OCI-LY1 (cell line): ENCODE measurements around the gene C1QB.

Source experiments
- H2AFZ ChIP-seq: fragments of 200-600 bp; sonication (generic), shearing (Covaris generic); 2 replicates; pipeline ENCODE4 v1.6.0; 2014; ENCODE audit warnings: antibody characterized with exemption, mild to moderate bottlenecking, low read length
- H3F3A ChIP-seq: fragments of 200-600 bp; sonication (generic), shearing (Covaris generic); 2 replicates; pipeline ENCODE4 v1.6.0; 2014; ENCODE audit warnings: mild to moderate bottlenecking, antibody characterized with exemption, low read length, moderate library complexity; ENCODE audit not compliant: insufficient read depth
- H3K27ac ChIP-seq: fragments of 200-600 bp; sonication (generic); 2 replicates; pipeline ENCODE4 v1.5.1; 2014; ENCODE audit warnings: low read length, mixed run types, mild to moderate bottlenecking, low read depth; ENCODE audit not compliant: poor library complexity, severe bottlenecking
- H3K27me3 ChIP-seq: fragments of 200-600 bp; sonication (generic); 2 replicates; pipeline ENCODE4 v1.6.0; 2014; ENCODE audit warnings: antibody characterized with exemption, mild to moderate bottlenecking, low read length, moderate library complexity; ENCODE audit not compliant: insufficient read depth
- H3K36me3 ChIP-seq: fragments of 200-600 bp; sonication (generic); 2 replicates; pipeline ENCODE4 v1.6.1; 2014; ENCODE audit warnings: mild to moderate bottlenecking, antibody characterized with exemption, low read length, moderate library complexity, mixed read lengths; ENCODE audit not compliant: insufficient read depth
- H3K4me1 ChIP-seq: fragments of 200-600 bp; sonication (generic); 2 replicates; pipeline ENCODE4 v1.5.1; 2014; ENCODE audit warnings: mild to moderate bottlenecking, low read length, moderate library complexity; ENCODE audit not compliant: insufficient read depth, severe bottlenecking
- H3K4me2 ChIP-seq: fragments of 200-600 bp; sonication (generic), shearing (Covaris generic); 2 replicates; pipeline ENCODE4 v1.6.1; 2014; ENCODE audit warnings: low read length
- H3K4me3 ChIP-seq: fragments of 200-600 bp; sonication (generic); 2 replicates; pipeline ENCODE4 v1.5.1; 2014; ENCODE audit warnings: low read length, low read depth, mild to moderate bottlenecking, mixed read lengths; ENCODE audit not compliant: poor library complexity, severe bottlenecking
- H3K79me2 ChIP-seq: fragments of 200-600 bp; shearing (Covaris generic); 2 replicates; pipeline ENCODE4 v1.6.1; 2016; ENCODE audit warnings: mixed run types, low read length, mixed read lengths; ENCODE audit not compliant: insufficient read depth
- H3K9ac ChIP-seq: fragments of 200-600 bp; sonication (generic), shearing (Covaris generic); 2 replicates; pipeline ENCODE4 v1.6.1; 2014; ENCODE audit warnings: mild to moderate bottlenecking, low read length, mixed read lengths
- H3K9me2 ChIP-seq: fragments of 200-600 bp; sonication (generic), shearing (Covaris generic); 2 replicates; pipeline ENCODE4 v1.6.1; 2014; ENCODE audit warnings: low read depth, mild to moderate bottlenecking, low read length, mixed read lengths
- H3K9me3 ChIP-seq: fragments of 200-600 bp; shearing (Covaris generic); 2 replicates; pipeline ENCODE4 v1.6.1; 2014; ENCODE audit warnings: low read length, mixed read lengths
- H4K20me1 ChIP-seq: fragments of 200-600 bp; sonication (generic), shearing (Covaris generic); 2 replicates; pipeline ENCODE4 v1.6.0; 2016; ENCODE audit warnings: mild to moderate bottlenecking, low read length; ENCODE audit not compliant: insufficient read depth
- CTCF ChIP-seq: fragments of 200-600 bp; sonication (generic), shearing (Covaris generic); IDR thresholded peaks from 2 replicates; pipeline ENCODE4 v1.5.1; 2017; ENCODE audit warnings: mild to moderate bottlenecking, antibody characterized with exemption, low read length, moderate library complexity, mixed read lengths
- EZH2 ChIP-seq: fragments of 200-600 bp; sonication (generic), shearing (Covaris generic); IDR thresholded peaks from 2 replicates; pipeline ENCODE4 v1.8.0; 2017; ENCODE audit warnings: borderline replicate concordance, mixed run types, mild to moderate bottlenecking, antibody characterized with exemption, low read length, moderate library complexity, mixed read lengths

Gene C1QB

GRCh38 chr1:22709891-22710700 lies 57.1 kb downstream of the C1QB start:
- Histone ChIP-seq H3K9me2 (no peaks in the 10 kb centered on the region), H3K27me3 (no peaks in the 10 kb centered on the region), H4K20me1 (no peaks in the 10 kb centered on the region), H3K4me3 (no peak overlapping the region), H3K79me2 (no peaks in the 10 kb centered on the region), H3K4me1 (no peaks in the 10 kb centered on the region), H3F3A (no peaks in the 10 kb centered on the region), H3K36me3 (no peaks in the 10 kb centered on the region), H3K4me2 (no peak overlapping the region), H3K9me3 (no peaks in the 10 kb centered on the region), H2AFZ (no peak overlapping the region), H3K9ac (no peak overlapping the region), H3K27ac (no peak overlapping the region)
- TF ChIP-seq CTCF (no peak), EZH2 (no peak)

GRCh38 chr1:22710701-22711049 lies 57.6 kb downstream of the C1QB start, which contains the start of gene EPHB2:
Gene EPHB2, plus strand, starts transcription at chr1:22710839. Its CDS starts 144 bp downstream, at chr1:22710983.
- no peak within 1 kb of the TSS for H2AFZ ChIP-seq
- H3K9me2 ChIP-seq = no peaks in the 10 kb centered on the region
- no peaks in the 10 kb centered on the region for H3K9me3 ChIP-seq
- H4K20me1 ChIP-seq = no peaks in the 10 kb centered on the region
- H3K4me1 ChIP-seq = no peaks in the 10 kb centered on the region
- H3K27ac ChIP-seq = no peak within 1 kb of the TSS
- no peak within 1 kb of the TSS for H3K4me2 ChIP-seq
- no peak within 1 kb of the TSS for H3K9ac ChIP-seq
- H3K4me3 ChIP-seq = no peak within 1 kb of the TSS
- H3K79me2 ChIP-seq = no peaks in the 10 kb centered on the region
- H3K27me3 ChIP-seq = no peaks in the 10 kb centered on the region
- H3F3A ChIP-seq = no peaks in the 10 kb centered on the region
- H3K36me3 ChIP-seq = no peaks in the 10 kb centered on the region
- TF ChIP-seq CTCF (no peak), EZH2 (no peak)

- Histone ChIP-seq H3K36me3 (no peaks in the 10 kb centered on the region), H2AFZ (no peak overlapping the region), H3K9me3 (no peaks in the 10 kb centered on the region), H3K4me2 (no peak overlapping the region), H3K9ac (no peak overlapping the region), H3K9me2 (no peaks in the 10 kb centered on the region), H4K20me1 (no peaks in the 10 kb centered on the region), H3K4me1 (no peaks in the 10 kb centered on the region), H3K79me2 (no peaks in the 10 kb centered on the region), H3K27me3 (no peaks in the 10 kb centered on the region), H3F3A (no peaks in the 10 kb centered on the region), H3K27ac (no peak overlapping the region), H3K4me3 (no peak overlapping the region)
- TF ChIP-seq CTCF = no peak
- no peak for TF ChIP-seq EZH2
Observed at GRCh38 chr1:22711071-22711470, 58.0 kb downstream of the C1QB start.
